HG03045 (cell line): Measurements from ENCODE around the gene CLCN7.

ENCODE experiments used
- ATAC-seq: cut with Tn5 transposase; IDR thresholded peaks from one replicate; pipeline ENCODE4 v1.9.1; 2021; ENCODE audit warnings: mild to moderate bottlenecking, moderate library complexity; ENCODE audit not compliant: unreplicated experiment

The CLCN7 gene

GRCh38 chr16:1408171-1408837 is 66.5 kb downstream of the CLCN7 start:
- peak; percentile 79 for ATAC-seq

- ATAC-seq = peak; percentile 7
These were observed 67.1 kb downstream of the CLCN7 start for GRCh38 chr16:1407753-1408152.

- ATAC-seq = no peak
These were observed 71.1 kb downstream of the CLCN7 start for GRCh38 chr16:1403733-1404132.

- no peak for ATAC-seq
These were observed 71.8 kb downstream of the CLCN7 start for GRCh38 chr16:1403036-1403435.

- ATAC-seq = no peak
These were observed 73.1 kb downstream of the CLCN7 start for GRCh38 chr16:1401758-1402154.

GRCh38 chr16:1401061-1401757 is 73.6 kb downstream of the CLCN7 start:
- ATAC-seq = no peak

- ATAC-seq = no peak
These were observed 75.8 kb downstream of the CLCN7 start for GRCh38 chr16:1398826-1399581.

GRCh38 chr16:1398351-1398750 is 76.5 kb downstream of the CLCN7 start:
- no peak for ATAC-seq

- no peak for ATAC-seq
These were observed 77.0 kb downstream of the CLCN7 start for GRCh38 chr16:1397779-1398178.

- no peak for ATAC-seq
These were observed 79.3 kb downstream of the CLCN7 start for GRCh38 chr16:1395444-1396031.
